RWPE1 (cell line): ENCODE measurements around the gene LCN2.

ENCODE experiments used
- CTCF ChIA-PET: fragments of 350-600 bp; sonication (Branson Sonifier 250); formaldehyde crosslinking; extraction: SDS; loops from one replicate; lab custom pipeline; 2021; lab: Yijun Ruan, JAX
- POLR2A ChIA-PET: fragments of 400-600 bp; formaldehyde crosslinking; extraction: SDS; loops from one replicate; lab custom pipeline; 2020; ENCODE audit warnings: antibody characterized with exemption; ENCODE audit not compliant: low non-redundant PET; lab: Yijun Ruan, JAX
- DNase-seq: peaks from one replicate; pipeline ENCODE4 v3.0.0; 2012; ENCODE audit warnings: low spot score
- H3K27ac ChIP-seq: fragments of 450-650 bp; 2 replicates; pipeline ENCODE4 v1.5.1; 2017
- TF ChIP-seq, protein P1 (sequence below): fragments of 450-650 bp; conservative IDR thresholded peaks from 2 replicates; pipeline ENCODE4 v1.5.1; 2017; ENCODE audit warnings: low read depth, mild to moderate bottlenecking

LCN2 gene

DNA sequence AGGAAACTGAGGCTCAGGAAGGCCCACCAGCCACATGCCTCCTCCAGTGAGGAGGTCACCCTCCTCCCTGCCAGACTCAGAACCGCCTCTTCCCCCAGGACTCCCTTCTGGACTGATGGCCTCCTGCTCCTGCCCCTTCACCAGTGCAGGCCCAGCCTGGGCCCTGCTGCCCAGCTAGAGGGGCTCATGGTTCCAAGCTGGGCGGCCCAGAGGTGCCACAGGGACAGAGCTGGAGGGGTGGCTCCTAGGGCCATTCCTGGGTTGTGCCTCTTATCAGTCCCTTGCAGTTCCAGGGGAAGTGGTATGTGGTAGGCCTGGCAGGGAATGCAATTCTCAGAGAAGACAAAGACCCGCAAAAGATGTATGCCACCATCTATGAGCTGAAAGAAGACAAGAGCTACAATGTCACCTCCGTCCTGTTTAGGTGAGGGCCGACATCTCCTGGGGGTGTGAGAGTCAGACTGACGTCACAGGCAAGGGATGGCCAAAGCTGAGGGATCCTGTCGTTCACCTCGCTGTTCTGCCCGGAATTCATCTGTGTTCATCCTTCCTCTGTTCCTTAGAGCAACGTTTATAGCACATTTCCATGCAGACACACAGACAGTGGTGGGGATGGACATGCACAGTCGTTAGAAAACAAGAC, 819 bp downstream of the LCN2 start:
- TF ChIP-seq, protein P1, sequence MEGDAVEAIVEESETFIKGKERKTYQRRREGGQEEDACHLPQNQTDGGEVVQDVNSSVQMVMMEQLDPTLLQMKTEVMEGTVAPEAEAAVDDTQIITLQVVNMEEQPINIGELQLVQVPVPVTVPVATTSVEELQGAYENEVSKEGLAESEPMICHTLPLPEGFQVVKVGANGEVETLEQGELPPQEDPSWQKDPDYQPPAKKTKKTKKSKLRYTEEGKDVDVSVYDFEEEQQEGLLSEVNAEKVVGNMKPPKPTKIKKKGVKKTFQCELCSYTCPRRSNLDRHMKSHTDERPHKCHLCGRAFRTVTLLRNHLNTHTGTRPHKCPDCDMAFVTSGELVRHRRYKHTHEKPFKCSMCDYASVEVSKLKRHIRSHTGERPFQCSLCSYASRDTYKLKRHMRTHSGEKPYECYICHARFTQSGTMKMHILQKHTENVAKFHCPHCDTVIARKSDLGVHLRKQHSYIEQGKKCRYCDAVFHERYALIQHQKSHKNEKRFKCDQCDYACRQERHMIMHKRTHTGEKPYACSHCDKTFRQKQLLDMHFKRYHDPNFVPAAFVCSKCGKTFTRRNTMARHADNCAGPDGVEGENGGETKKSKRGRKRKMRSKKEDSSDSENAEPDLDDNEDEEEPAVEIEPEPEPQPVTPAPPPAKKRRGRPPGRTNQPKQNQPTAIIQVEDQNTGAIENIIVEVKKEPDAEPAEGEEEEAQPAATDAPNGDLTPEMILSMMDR: no peak
- CTCF ChIA-PET: interaction anchor here (0.5 to 1.0 kb wide), 2 partner anchors 25 to 60 kb away, joined by 3 to 4 read pairs; no protein-coding TSS in a partner anchor
- POLR2A ChIA-PET: interaction anchor here (0.5 to 1.1 kb wide), 2 partner anchors 9 to 209 kb away, joined by 3 read pairs; no protein-coding TSS in a partner anchor
- peak overlapping the region; percentile 85 for H3K27ac ChIP-seq
- no peak for DNase-seq

DNA sequence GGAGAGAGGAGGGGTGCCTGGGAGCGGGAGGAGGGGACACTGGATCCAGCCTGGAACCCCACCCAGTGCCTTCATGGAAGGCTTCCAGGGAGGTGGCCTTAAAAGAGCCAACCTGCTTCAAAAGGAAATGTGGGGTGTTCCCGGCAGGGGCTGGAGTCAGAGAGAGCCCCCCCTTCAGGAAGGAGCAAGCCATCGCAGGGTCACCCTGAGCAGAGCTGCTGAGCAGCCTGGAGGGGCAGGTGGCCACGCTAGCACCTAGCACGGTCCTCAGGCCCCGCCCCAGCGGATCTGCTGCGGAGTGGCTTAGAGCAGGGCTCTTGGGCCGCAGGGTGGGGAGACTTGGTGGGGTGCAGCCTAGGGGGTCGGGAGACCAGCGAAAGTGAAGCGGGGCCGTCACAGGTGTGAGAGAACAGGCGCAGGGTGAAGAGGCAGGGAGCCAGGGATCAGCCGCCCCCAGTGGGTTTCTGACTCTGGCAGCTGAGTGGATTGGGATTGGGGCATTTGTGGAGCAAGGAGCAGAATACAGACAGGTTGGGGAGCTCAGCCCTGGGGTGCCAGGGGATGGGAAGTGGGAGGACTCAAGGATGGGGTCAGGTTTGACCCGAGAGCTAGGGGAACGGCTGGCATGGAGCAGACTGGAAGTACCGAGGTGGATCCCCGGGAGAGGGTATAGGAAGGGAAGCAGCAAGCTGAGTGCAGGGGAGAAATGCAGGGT, 1.5 kb downstream of the LCN2 start:
- ChIA-PET CTCF (interaction anchor here (0.5 to 1.4 kb wide), 5 partner anchors 26 to 59 kb away, joined by 3 to 4 read pairs (median 4); no protein-coding TSS in a partner anchor), POLR2A (interaction anchor here (0.5 to 1.1 kb wide), 2 partner anchors 9 to 208 kb away, joined by 3 read pairs; no protein-coding TSS in a partner anchor)
- no peak for DNase-seq
- TF ChIP-seq, protein P1: no peak
- H3K27ac ChIP-seq: no peak overlapping the region; the same call in 1 of the 2 replicates

DNA sequence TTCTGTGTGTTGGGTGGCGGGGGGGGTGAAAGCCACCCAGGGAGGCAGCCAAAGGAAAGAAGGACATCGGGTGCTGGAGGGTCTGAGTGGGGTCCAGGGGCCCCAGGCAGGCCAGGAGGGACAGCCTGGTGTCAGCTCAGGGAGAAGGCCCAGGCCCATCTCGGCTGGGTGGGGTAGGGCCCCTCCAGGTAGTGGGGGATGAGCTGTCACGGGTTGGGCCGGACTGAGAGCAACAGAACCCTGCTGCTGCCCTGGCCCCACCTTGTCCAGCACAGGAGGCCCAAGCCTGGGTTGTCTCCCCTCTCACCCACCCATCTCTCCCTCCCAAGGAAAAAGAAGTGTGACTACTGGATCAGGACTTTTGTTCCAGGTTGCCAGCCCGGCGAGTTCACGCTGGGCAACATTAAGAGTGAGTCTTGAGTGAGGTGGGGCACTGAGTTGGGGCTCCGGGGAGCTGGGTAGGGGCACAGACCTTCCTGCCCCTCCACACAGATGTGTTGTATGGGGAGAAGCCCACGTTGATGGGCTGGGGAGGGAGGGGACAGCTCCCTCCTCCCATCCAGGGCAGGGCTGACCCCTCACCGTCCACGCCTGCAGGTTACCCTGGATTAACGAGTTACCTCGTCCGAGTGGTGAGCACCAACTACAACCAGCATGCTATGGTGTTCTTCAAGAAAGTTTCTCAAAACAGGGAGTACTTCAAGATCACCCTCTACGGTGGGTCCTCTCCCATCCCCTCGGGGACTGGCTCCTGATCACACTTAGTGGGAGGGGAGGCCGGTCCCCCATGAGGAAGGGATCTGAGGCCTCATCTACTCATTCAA, 2.3 kb downstream of the LCN2 start:
- DNase-seq: no peak
- ChIA-PET CTCF (interaction anchor here (0.8 to 1.4 kb wide), 3 partner anchors 34 to 48 kb away, joined by 3 to 4 read pairs (median 4); no protein-coding TSS in a partner anchor), POLR2A (interaction anchor here (0.6 to 1.1 kb wide), 2 partner anchors 8 kb away, joined by 3 to 4 read pairs; partner anchors contain the start of gene BBLN)
- TF ChIP-seq, protein P1: no peak
- no peak overlapping the region for H3K27ac ChIP-seq

DNA sequence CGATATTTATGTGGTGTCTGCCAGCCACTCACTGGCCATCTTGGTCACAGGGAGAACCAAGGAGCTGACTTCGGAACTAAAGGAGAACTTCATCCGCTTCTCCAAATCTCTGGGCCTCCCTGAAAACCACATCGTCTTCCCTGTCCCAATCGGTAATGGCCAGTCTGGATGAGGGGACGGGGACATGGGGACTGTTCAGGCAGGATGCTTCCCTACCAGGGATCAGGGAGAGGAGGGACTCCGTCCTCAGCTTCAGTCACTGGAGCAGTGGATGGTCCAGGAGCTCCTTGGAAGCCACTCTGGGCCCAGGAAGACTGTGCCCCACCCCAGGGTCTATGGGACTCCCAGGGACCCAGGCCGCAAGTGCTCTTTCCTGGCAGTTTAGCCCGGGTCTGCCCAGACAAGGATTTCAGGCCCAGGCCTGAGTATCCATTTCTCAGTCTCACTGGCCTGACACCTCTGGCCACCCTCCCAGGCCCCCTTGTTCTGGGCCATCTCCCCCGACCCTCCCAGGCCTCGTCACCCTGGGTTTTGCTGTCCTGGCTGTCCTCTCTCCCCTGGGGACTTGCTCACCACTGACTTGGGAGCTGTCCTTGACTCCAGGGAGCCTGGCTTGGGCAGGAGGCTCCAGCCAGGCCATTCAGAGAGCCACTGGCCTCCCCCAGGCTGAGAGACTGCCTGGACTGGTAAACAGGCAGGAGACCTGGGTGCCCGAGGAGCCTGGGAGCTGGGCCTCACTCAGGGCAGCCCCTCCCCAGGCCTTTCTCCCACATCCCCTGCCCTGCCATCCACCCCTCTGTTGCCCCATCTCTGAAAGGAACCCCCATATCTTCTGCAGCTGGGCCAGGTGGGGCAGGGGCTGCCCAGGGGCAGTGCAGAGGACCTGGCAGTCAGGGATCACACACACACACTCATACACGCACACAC, 3.1 kb downstream of the LCN2 start:
- TF ChIP-seq, protein P1: no peak
- POLR2A ChIA-PET: no interaction called here
- H3K27ac ChIP-seq: peak overlapping the region; percentile 2; the same call in 1 of the 2 replicates
- no peak for DNase-seq
- CTCF ChIA-PET: interaction anchor here (1.0 to 1.3 kb wide), 2 partner anchors 34 to 35 kb away, joined by 3 to 4 read pairs; no protein-coding TSS in a partner anchor

DNA sequence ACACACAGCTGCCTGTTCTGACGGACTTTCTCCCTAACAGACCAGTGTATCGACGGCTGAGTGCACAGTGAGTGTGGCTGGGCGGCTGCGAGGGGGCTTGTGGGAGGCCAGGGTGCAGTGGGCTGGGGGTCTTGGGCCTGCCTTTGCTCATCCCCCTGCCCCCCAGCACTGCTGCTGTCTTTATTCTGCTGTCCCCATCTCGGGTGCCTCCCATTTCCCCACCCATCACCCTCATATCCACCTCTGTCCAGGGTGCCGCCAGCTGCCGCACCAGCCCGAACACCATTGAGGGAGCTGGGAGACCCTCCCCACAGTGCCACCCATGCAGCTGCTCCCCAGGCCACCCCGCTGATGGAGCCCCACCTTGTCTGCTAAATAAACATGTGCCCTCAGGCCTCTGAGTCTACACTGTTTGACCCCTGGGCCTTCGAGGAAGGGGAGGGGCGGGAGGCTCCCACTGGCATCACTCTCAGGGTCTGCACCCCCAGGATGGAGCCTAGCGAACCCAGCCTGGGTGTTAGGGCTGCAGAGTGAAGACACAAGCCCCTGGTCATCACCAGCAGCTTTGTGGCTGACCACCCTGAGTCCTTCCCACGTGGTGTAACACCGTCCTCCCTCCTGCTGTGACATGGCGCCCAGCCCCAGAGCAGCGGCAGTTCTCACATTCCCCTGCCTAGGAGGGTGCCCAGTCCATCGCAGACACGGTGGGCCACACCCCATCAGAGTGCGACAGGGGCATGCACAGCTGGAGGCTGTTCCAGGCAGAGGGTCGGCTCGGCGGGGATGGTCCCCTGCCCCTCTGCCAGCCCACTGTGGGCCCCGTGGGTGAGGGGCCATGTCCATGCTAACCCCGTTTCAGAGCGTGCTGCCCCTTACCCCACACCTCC, 4.0 kb downstream of the LCN2 start:
- no peak for DNase-seq
- ChIA-PET CTCF (interaction anchor here (0.6 to 1.0 kb wide), 2 partner anchors 36 to 1029 kb away, joined by 3 read pairs; no protein-coding TSS in a partner anchor), POLR2A (no interaction called here)
- TF ChIP-seq, protein P1: no peak
- H3K27ac ChIP-seq: no peak overlapping the region; the same call in 1 of the 2 replicates
